ENCODE measurements around the gene BRME1. TPM values are rescaled to one million over a fixed set of nuclear protein-coding genes. Genes with fewer than 3 reads are reported as not detected.
A peak's percentile ranks its signal among the peaks of the same experiment; 100 is the strongest.
"Not testable (repeated sequence)": the region's sequence is repeated elsewhere in the genome, so short reads cannot be mapped to it uniquely, and the experiment has no call there.

The BRME1 gene
- total RNA-seq, 2 donors from 2014 or later = 0.62 to 1.1 TPM

- DNase-seq (no peak), ATAC-seq (no peak)
- intact Hi-C loops (cut with DNase I) = no loop called here
Observed at GRCh38 chr19:13929956-13930355, 24.0 kb upstream of the BRME1 start.

- ATAC-seq (no peak), DNase-seq (no peak)
- intact Hi-C loops (cut with DNase I) = no loop called here
Observed at GRCh38 chr19:13929340-13929739, 23.4 kb upstream of the BRME1 start.

DNA sequence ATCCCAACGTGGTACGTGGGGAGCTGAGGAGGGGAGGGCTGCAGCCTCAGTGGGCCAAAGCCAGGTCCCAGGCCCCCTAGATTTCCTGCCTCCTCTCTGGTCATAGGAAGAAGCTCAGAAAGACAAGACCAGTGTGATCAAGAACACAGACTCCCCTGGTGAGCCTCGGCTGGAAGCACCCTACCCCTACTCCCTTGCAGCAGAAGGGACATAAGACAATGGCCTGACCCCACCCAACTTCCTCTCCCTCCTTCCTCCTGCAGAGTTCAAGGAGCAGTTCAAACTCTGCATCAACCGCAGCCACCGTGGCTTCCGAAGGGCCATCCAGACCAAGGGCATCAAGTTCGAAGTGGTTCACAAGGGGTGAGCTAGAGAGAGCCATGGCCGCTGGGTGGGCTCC, 20.8 kb upstream of the BRME1 start:
- intact Hi-C loops (cut with DNase I) = no loop called here

GRCh38 chr19:13926010-13926409, 20.1 kb upstream of the BRME1 start:
- ATAC-seq (no peak), DNase-seq (no peak)
- intact Hi-C loops (cut with DNase I) = no loop called here

More for the DNA sequence above, 20.8 kb upstream of the BRME1 start:
- no peak for DNase-seq
- peak in 1 of 2 donors; percentile 37 for ATAC-seq

DNA sequence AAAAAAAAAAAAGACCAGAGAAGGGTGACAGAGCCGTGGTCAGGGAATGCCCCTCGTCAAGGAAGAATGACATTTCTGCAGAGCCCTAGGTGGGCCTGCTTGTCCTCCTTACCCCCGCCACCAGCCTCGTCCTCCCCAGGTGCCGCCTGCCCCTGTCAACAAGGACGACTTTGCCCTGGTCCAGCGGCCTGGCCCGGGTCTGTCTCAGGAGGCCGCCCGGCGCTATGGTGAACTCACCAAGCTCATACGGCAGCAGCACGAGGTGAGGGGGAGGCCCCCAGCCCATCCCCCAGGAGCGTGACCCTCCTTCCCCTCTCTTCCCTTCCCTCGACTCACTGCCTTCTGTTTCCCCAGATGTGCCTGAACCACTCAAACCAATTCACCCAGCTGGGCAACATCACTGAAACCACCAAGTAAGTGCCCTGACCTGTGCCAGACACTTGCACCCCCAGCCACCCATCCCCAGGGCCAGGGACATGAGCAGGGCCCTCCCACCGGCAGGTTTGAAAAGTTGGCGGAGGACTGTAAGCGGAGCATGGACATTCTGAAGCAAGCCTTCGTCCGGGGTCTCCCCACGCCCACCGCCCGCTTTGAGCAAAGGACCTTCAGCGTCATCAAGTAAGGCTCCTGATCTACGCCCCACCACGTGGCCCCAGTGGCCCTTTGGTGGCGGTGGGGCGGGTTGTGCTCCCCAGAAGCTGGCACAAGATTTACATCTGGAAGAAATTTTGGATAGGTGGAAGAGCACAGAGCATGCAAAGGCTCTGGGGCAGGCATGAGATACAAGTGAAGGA, 17.5 kb upstream of the BRME1 start:
- intact Hi-C loops (cut with DNase I) = no loop called here
- ATAC-seq = no peak
- DNase-seq = no peak

DNA sequence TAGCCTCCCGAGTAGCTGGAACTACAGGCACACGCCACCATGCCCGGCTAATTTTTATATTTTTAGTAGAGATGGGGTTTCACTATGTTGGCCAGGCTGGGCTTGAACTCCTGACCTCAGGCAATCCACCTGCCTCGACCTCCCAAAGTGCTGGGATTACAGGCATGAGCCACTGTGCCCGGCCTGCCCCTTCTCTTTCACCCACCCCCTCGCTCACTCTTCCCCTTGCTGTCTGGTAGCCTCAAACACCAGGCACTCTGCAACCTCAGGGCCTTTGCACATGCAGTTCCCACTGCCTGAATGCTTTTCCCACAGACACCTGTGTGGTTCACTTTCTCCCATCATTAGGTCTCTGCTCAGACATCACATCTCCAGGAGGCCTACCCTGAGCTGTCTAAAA, 16.2 kb upstream of the BRME1 start:
- DNase-seq; ATAC-seq; intact Hi-C loops (cut with DNase I): not testable (repeated sequence)

DNA sequence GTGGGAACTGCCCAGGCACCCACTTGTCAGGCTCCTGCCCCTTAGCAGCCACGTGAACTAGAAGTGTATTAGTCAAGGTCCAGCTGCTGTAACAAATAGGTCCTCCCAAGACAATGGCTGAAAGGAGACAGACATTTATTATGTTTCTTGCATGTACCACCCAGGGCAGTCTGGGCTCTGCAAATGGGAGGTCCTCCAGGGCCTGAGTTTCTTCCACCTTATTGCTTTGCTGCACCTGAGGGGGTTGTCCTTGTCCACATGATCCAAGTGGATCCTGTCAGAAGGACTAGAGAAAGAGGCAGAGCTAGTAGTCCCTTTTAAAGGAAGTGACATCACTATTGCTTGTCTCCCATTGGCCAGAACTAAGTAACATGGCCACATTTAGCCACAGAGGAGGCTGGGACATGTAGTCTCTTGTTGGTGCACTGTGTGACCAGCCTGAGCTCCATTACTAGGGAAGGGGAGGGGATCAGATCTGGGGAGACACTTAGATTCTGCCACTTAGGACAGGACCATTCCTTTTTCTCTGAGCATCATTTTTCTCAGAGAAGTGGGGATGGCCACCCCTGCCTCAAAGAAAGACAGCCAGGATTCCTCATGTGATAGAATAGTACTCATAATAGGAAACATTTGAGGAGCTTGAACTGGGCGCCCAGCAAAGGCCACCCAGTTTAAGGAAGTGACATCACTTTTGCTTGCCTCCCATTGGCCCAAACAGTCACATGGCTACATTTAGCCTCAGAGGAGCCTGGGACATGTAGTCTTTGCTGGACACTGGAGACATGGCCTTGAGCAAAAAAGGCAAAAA, 15.2 kb upstream of the BRME1 start:
- intact Hi-C loops (cut with DNase I) = no loop called here
- DNase-seq = no peak
- ATAC-seq = peak; percentile 31 to 65

- intact Hi-C loops (cut with DNase I) = no loop called here
- DNase-seq (no peak), ATAC-seq (no peak)
Observed at GRCh38 chr19:13920524-13920923, 14.6 kb upstream of the BRME1 start.

- no peak for DNase-seq
- intact Hi-C loops (cut with DNase I) = no loop called here
- ATAC-seq = no peak
Observed at GRCh38 chr19:13918726-13919411, 13.0 kb upstream of the BRME1 start.

DNA sequence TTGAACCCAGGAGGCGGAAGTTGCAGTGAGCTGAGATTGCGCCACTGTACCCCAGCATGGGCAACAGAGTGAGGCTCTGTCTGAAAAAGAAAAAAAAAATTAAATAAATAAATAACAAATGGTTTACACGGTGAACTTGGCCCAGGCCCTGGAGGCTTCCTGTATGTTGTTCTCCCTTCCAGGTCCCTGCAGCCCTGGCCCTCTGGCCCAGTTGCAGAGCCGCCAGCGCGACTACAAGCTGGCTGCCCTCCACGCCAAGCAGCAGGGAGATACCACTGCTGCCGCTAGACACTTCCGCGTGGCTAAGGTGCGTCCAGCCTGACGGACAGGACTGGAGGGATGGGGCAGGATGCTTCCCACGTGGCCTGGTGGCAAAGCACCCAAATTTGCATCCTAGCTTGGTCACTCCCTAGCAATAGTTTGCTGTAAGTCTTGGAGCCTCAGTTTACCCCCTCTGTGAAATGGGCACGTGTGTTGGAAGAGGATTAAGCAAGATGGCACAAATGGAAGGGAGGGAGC, 12.0 kb upstream of the BRME1 start:
- ATAC-seq (peak; percentile 38 to 66), DNase-seq (peak; percentile 45)
- intact Hi-C loops (cut with DNase I) = no loop called here

GRCh38 chr19:13914777-13915176, 8.9 kb upstream of the BRME1 start:
- intact Hi-C loops (cut with DNase I) = no loop called here
- no peak for ATAC-seq
- no peak for DNase-seq

GRCh38 chr19:13913352-13913751, 7.4 kb upstream of the BRME1 start:
- ATAC-seq (no peak), DNase-seq (no peak)
- intact Hi-C loops (cut with DNase I) = no loop called here

DNA sequence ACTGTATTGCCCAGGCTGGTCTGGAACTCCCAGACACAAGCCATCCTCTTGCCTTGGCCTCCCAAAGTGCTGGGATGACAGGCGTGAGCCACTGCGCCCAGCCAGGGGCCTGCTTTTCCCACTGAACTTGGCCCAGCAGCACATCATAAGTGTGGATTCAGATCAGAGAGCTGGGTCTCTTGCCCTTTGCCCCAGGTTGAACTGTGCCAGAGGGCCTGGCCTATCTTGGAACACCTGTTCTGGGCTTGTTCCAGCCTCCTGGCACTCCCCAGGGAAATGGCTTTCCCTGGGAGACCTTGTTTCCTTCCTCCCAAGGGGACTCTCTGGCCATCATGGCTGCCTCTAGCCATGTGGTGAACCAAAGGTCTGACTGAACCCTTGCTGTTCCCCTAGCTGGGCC, 3.5 kb upstream of the BRME1 start:
- intact Hi-C loops (cut with DNase I) = no loop called here
- no peak for DNase-seq
- ATAC-seq = no peak

GRCh38 chr19:13908674-13909073, 2.8 kb upstream of the BRME1 start:
- DNase-seq (no peak), ATAC-seq (no peak)
- intact Hi-C loops (cut with DNase I) = no loop called here

- DNase-seq (no peak), ATAC-seq (no peak)
- intact Hi-C loops (cut with DNase I) = no loop called here
Observed at GRCh38 chr19:13906910-13907309, 993 bp upstream of the BRME1 start.

- ATAC-seq (peak; percentile 22 to 45), DNase-seq (no peak)
- intact Hi-C loops (cut with DNase I) = no loop called here
Observed at GRCh38 chr19:13906521-13906904, 596 bp upstream of the BRME1 start.

GRCh38 chr19:13902993-13903555, 2.8 kb downstream of the BRME1 start:
- no peak for ATAC-seq
- intact Hi-C loops (cut with DNase I) = no loop called here

DNA sequence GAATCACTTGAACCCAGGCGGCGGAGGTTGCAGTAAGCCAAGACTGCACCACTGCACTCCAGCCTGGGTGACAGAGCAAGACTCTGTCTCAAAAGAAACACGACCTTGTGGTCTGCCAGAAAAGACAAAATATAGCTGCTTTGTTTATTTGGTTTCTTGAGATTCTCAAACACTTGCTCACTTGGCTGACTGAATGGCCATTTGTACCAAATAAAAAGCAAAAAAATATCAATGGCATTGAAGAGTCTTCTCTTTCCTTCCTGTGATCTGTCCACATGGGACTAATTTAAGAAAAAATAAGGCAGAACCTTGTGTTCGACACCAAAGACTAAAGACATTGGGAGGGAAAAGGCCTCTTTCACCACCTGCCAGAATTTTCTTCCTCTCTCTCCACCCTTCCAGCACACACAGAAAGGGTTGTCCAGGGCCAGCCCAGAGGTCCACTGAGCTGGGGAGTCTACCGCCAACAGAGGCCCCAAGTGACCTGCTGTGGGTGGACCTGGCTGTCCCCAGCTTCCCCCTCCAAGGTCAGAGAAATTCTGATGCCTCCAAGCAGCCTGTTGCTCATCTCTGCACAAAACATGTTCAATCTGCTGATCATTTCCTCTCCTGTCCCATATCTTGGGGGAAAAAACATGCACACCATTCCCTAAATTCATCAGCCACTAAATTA, 5.9 kb downstream of the BRME1 start:
- ATAC-seq (peak in 1 of 2 donors; percentile 43), DNase-seq (no peak)
- intact Hi-C loops (cut with DNase I) = no loop called here

More at GRCh38 chr19:13902993-13903555, 2.8 kb downstream of the BRME1 start:
- no peak for DNase-seq

DNA sequence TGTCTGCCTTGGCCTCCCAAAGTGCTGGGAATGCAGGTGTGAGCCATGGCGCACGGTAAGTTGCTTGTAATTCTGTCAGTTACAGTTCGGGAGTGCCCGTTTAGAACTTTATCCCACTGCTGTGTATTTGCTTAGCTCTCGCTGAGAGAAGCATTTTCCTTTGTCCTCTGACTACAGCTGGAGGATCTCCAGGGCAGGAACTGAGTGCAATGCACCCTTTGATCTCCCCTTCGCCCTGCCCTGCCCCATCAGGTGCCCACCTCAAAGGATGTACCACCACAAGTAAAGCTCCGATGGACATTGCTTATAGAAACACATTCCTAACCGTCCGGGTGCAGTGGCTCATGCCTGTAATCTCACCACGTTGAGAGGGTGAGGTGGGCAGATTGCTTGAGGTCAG, 6.5 kb downstream of the BRME1 start:
- no peak for ATAC-seq
- DNase-seq = no peak
- intact Hi-C loops (cut with DNase I) = no loop called here

Measured in left cardiac atrium (tissue), 4 donors.